K562 (cell line): ENCODE measurements around the gene ZFP36. TPM values are rescaled to one million over a fixed set of nuclear protein-coding genes. Genes with fewer than 3 reads are reported as not detected.

ENCODE experiments used
- ATF4 ChIP-seq: fragments of 450-650 bp; formaldehyde crosslinking; IDR thresholded peaks from 2 replicates; pipeline ENCODE4 v1.4.0; 2022; ENCODE audit warnings: mild to moderate bottlenecking, moderate library complexity
- CC2D1A ChIP-seq: fragments of 450-650 bp; IDR thresholded peaks from 2 replicates; pipeline ENCODE4 v1.6.1; 2017; ENCODE audit warnings: mild to moderate bottlenecking
- CCNT2 ChIP-seq: IDR thresholded peaks from 2 replicates; pipeline ENCODE4 v1.6.1; 2011; ENCODE audit warnings: borderline replicate concordance, low read depth, mild to moderate bottlenecking, moderate library complexity, mixed read lengths, low read length; ENCODE audit not compliant: insufficient read length; ENCODE audit errors: extremely low read depth
- E2F8 ChIP-seq: fragments of 450-650 bp; IDR thresholded peaks from 2 replicates; pipeline ENCODE4 v1.7.1; 2018; ENCODE audit warnings: mild to moderate bottlenecking, low read depth; ENCODE audit not compliant: partially characterized antibody
- FOXP4 ChIP-seq: sonication (generic); formaldehyde crosslinking; IDR thresholded peaks from 2 replicates; pipeline ENCODE4 v1.8.0; 2022; ENCODE audit warnings: mild to moderate bottlenecking, missing genetic modification reagents, borderline replicate concordance
- GABPB1 ChIP-seq: sonication (generic); formaldehyde crosslinking; IDR thresholded peaks from 2 replicates; pipeline ENCODE4 v1.8.0; 2022; ENCODE audit warnings: mild to moderate bottlenecking, missing genetic modification reagents
- HNRNPH1 ChIP-seq: fragments of 200-400 bp; formaldehyde crosslinking; optimal IDR thresholded peaks from 2 replicates; pipeline ENCODE3; 2017; ENCODE audit warnings: low read depth, mild to moderate bottlenecking, low read length, moderate library complexity
- JUNB ChIP-seq: fragments of 450-650 bp; formaldehyde crosslinking; conservative IDR thresholded peaks from 2 replicates; pipeline ENCODE4 v1.4.0; 2020; ENCODE audit warnings: mild to moderate bottlenecking
- MTA2 ChIP-seq: fragments of 450-650 bp; IDR thresholded peaks from 2 replicates; pipeline ENCODE4 v1.6.1; 2016; ENCODE audit warnings: low read depth
- PTTG1 ChIP-seq: fragments of 450-650 bp; IDR thresholded peaks from 2 replicates; pipeline ENCODE4 v1.6.1; 2016; ENCODE audit warnings: low read depth, mild to moderate bottlenecking, missing genetic modification characterization, missing compliant biosample characterization
- RCOR1 ChIP-seq, 2 experiments: IDR thresholded peaks; 2 replicates each; pipeline ENCODE4 v1.6.1; 2012; ENCODE audit warnings: low read depth in 2 of 2, low read length in 2 of 2, borderline replicate concordance in 1 of 2, improper control_type of control experiment in 1 of 2
- RFX5 ChIP-seq: IDR thresholded peaks from 2 replicates; pipeline ENCODE4 v1.6.1; 2011; ENCODE audit warnings: low read depth, mild to moderate bottlenecking, improper control_type of control experiment, low read length
- SNRNP70 ChIP-seq: fragments of 200-400 bp; formaldehyde crosslinking; optimal IDR thresholded peaks from 2 replicates; pipeline ENCODE3; 2017; ENCODE audit warnings: low read depth, low read length
- THAP7 ChIP-seq: fragments of 250-450 bp; sonication (Bioruptor Pico); IDR thresholded peaks from 2 replicates; pipeline ENCODE4 v1.5.0; 2021
- VEZF1 ChIP-seq: fragments of 200-800 bp; sonication (Bioruptor generic); IDR thresholded peaks from 2 replicates; pipeline ENCODE4 v1.6.1; 2017; ENCODE audit warnings: missing genetic modification characterization, missing compliant biosample characterization
- ZNF197 ChIP-seq: fragments of 200-800 bp; sonication (Bioruptor generic); IDR thresholded peaks from 2 replicates; pipeline ENCODE4 v1.6.1; 2016; ENCODE audit warnings: low read depth, missing genetic modification characterization, missing compliant biosample characterization
- polyA plus RNA-seq, 8 experiments: library from polyadenylated mRNA; depleted of rRNA in 4 of 8; stranded (reverse) in 5 of 8; unstranded in 3 of 8; fragments of >200 nt; fragmentation: Nextera tagmentation in 2 of 8; fragmentation: Illumina TruSeq in 1 of 8; extraction: Ambion mirVana in 2 of 8; extraction: Trizol in 1 of 8; gene quantifications; 2 replicates each; pipeline versions ENCODE4 v1.2.1 to v1.2.3, GENCODE V29; 2011 to 2014; ENCODE audit warnings: inconsistent platforms in 1 of 8, missing spikeins in 1 of 8
- total RNA-seq, 7 experiments: library from RNA; depleted of rRNA in 6 of 7; stranded (reverse); fragments of >200 nt in 6 of 7; fragmentation: Illumina TruSeq in 2 of 7; extraction: Trizol in 2 of 7; gene quantifications; 2 replicates each; pipeline versions ENCODE4 v1.2.1 to v1.2.3, GENCODE V29; 2011 to 2021; ENCODE audit warnings: low replicate concordance in 1 of 7

ZFP36 gene
- total and polyA plus RNA-seq, 9 of the 15 experiments (the other 6 are each of a cell fraction or from before 2014, with no cell fraction given), result 1.0 to 20.1 (median 3.5) TPM

DNA sequence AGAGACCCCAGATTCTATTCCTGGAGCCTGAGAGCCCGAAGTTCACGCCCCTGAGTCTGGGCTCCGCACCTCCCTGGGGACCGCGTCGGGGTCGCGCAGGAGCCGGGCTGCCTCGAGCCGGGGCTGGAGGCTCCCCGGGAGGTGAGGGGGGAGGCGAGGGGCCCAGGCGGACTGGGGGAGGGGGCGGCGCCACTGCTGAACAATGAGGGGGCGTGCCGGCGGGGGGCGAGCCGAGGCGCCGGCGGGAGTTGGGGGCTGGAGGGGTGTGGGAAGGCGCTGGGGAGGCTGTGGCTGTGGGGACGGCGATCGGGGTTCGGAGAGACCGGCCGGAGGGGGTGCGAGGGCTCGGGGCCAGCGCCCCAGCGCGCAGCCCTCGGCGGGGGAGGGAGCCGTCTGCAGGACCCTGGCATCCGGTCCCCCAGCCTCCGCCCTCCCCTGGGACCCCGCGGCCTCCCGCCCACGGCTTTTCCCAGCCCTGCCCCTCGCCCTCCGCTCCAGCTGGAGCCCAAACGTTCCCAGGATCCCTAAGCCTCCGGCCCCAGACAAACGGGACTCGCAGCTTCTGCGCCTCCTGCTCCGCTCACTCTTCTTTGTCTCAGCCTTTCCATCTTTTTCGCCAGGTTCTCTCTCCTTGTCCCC is 6.7 kb downstream of the ZFP36 start (continued):
- TF ChIP-seq VEZF1 (CRISPR knock-in tag) (peak; percentile 47), JUNB (CRISPR knock-in tag) (no peak), MTA2 (no peak), THAP7 (CRISPR knock-in tag) (no peak), PTTG1 (tag) (no peak), RFX5 (no peak), ATF4 (CRISPR knock-in tag) (no peak), RCOR1 (IDR thresholded peaks at IDR 0.05; ENCODE audit: borderline replicate concordance in 1 of 2, low read depth in 2 of 2, low read length in 2 of 2) (no peak), E2F8 (no peak), ZNF197 (CRISPR knock-in tag) (no peak), SNRNP70 (no peak), CC2D1A (no peak), FOXP4 (CRISPR knock-in tag) (no peak), CCNT2 (peak; percentile 13), GABPB1 (CRISPR knock-in tag) (0 out of 2 replicates have a peak, but pooled peaks have one; percentile 38), HNRNPH1 (no peak)
- TF ChIP-seq, all 486 proteins: peak for 7
